Amniotic epithelial cell (primary cell): ENCODE measurements around the gene NPR3.
A peak's percentile ranks its signal among the peaks of the same experiment; 100 is the strongest.

Source experiments
- DNase-seq: peaks from one replicate; pipeline ENCODE4 v3.0.0-alpha.2; 2010; ENCODE audit warnings: low read depth

NPR3 gene

GRCh38 chr5:32805971-32806638, 95.0 kb downstream of the NPR3 start:
- peak; percentile 75 for DNase-seq

DNA sequence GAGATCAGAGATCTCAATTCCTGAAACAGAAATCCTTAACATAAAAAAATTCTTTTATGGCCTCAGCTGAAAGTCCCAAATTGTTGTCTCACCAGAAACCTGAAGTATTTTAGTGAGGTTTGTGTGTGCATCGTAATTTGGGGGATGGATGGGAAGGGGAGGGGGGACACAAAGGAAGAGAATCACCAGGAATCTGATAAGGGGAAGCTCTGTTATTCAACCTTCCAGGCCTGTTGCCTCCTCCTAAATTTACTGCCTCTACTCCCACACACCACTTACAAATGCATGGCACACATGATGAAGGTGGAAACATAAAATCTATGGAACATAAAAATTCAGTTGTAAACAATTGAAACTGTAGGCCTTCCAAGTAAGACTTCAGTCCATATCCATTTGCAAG, 97.7 kb downstream of the NPR3 start:
- DNase-seq, result no peak

GRCh38 chr5:32810804-32811203, 99.7 kb downstream of the NPR3 start:
- DNase-seq, result peak; percentile 31

GRCh38 chr5:32812399-32812798, 101.3 kb downstream of the NPR3 start:
- DNase-seq, result no peak

- DNase-seq, result no peak
Observed at GRCh38 chr5:32814141-32814540, 103.0 kb downstream of the NPR3 start.

GRCh38 chr5:32814620-32815019, 103.5 kb downstream of the NPR3 start:
- peak; percentile 23 for DNase-seq

DNA sequence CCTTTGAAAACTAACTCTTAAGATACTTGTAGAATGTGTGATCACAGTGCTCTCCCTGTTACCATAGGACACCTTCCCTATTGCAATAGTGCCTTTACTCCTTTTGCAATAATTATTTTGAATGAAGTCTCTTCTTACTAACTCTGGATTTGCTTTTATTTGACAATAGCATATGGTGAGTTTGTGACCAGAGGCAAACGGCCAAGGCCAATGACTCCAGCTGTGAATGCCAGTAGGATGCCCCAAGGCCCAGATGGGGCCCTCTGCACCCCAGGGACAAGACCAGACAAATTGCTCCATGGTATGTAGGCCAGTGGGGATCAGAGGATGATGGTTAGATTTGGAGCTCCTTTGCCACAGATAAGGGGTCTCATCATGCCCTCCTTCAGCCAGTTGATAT, 116.9 kb downstream of the NPR3 start:
- DNase-seq, result no peak

GRCh38 chr5:32828492-32828891, 117.4 kb downstream of the NPR3 start:
- DNase-seq, result no peak

- DNase-seq, result no peak
Observed at GRCh38 chr5:32831624-32832023, 120.5 kb downstream of the NPR3 start.

DNA sequence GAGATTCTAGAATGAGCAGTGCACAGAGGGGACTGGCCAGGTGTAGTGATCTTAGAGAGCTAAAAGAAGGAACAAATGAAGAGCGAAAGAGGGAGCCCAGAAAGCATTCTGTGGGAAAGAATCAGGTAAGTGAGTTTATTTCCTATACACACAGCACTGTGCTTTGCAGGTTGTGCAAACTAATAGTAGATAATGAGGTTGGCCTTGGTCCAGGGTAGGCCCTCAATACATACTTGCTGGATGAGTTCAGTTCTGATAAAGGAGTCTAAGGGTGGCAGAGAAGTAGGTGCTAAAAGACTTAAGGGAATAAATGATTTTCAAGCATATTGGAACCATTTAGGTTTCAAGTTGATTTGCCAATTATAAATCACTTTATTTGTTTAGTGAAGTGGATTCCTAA, 122.0 kb downstream of the NPR3 start:
- DNase-seq, result peak; percentile 31

GRCh38 chr5:32833663-32834062, 122.5 kb downstream of the NPR3 start:
- DNase-seq, result no peak

DNA sequence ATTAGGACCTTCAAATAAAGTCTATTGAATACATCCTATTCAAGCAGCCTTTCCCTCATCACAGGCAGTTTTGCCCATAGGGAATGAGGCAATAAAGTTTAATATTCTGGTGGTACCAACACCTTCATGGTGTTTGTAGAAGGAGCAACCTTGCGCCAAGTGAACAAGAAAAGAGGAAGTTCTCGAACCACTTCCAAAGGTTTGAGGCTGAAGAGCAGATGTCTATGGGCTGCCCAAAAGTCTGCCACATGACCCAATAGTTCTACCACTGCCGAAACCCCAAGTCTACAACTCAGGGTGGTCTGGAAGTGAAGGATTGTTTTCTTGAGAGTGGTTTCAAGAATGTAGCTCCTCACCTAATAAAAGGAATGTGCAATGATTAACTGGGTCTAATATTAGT, 123.1 kb downstream of the NPR3 start:
- no peak for DNase-seq

GRCh38 chr5:32836176-32836575, 125.1 kb downstream of the NPR3 start:
- no peak for DNase-seq

- no peak for DNase-seq
Observed at GRCh38 chr5:32837211-32837610, 126.1 kb downstream of the NPR3 start.

GRCh38 chr5:32839106-32839505, 128.0 kb downstream of the NPR3 start:
- no peak for DNase-seq

GRCh38 chr5:32840606-32841005, 129.5 kb downstream of the NPR3 start:
- no peak for DNase-seq
